Right ventricle myocardium superior (tissue), 1 donor: Measurements from ENCODE around the gene ADAMTS17. TPM values are rescaled to one million over a fixed set of nuclear protein-coding genes. Genes with fewer than 3 reads are reported as not detected.

ENCODE experiments used
- ATAC-seq: fragments of 200-7000 bp; cut with Tn5 transposase; one replicate; pipeline ENCODE4 v1.9.1; 2020; ENCODE audit warnings: mild to moderate bottlenecking; ENCODE audit not compliant: poor library complexity
- DNase-seq: peaks from one replicate; pipeline ENCODE4 v3.0.0-alpha.2; 2020
- intact Hi-C: fragments of 100-400 bp; cut with DNase I; formaldehyde crosslinking; loops from one replicate; pipeline ENCODE4 v1.11.2; 2022
- total RNA-seq: library from RNA; stranded (reverse); fragmentation: NEBNext Ultra II Directional; extraction: Animal tissue kit (Norgen Biotek cat#: 25700); gene quantifications from one replicate; pipeline ENCODE4 v1.2.1, GENCODE V29; 2021
- donor health status: DM: no; HTN: yes; CAD: no; lungs with severe emphysema.

Gene ADAMTS17
- total RNA-seq, 1 donor from 2014 or later, result 1.7 TPM

DNA sequence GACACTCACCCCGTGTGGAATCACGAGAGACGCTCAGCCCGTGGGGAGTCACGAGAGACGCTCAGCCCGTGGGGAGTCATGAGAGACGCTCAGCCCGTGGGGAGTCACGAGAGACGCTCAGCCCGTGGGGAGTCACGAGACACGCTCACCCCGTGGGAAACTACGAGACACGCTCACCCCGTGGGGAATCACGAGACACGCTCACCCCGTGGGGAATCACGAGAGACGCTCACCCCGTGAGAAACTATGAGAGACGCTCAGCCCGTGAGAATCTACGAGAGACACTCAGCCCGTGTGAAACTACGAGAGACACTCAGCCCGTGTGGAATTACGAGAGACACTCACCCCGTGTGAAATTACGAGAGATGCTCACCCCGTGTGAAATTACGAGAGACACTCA, 49.8 kb downstream of the ADAMTS17 start:
- no peak for DNase-seq
- intact Hi-C loops, result no loop called here
- ATAC-seq, result no peak

DNA sequence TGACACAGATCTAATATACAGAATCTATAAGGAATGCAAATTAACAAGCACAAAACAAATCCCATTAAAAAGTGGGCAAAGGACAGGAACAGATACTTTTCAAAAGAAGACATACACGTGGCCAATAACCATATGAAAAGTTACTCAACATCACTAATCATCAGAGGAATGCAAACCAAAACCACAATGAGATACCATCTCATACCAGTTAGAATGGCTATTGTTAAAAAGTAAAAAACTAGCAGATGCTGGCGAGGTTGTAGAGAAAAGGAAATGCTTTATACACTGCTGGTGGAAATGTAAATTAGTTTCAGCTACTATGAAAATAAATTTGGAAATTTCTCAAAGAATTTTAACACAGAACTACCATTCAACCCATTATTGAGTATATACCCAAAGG, 50.7 kb downstream of the ADAMTS17 start:
- intact Hi-C loops, result no loop called here
- DNase-seq, result no peak
- ATAC-seq, result no peak

GRCh38 chr15:100285641-100286295, 56.0 kb downstream of the ADAMTS17 start:
- ATAC-seq, result no peak
- DNase-seq, result no peak
- intact Hi-C loops, result no loop called here

- intact Hi-C loops, result no loop called here
- ATAC-seq, result peak; percentile 87
- DNase-seq, result peak; percentile 82
Measured at GRCh38 chr15:100284701-100285100, 57.1 kb downstream of the ADAMTS17 start.

GRCh38 chr15:100284191-100284590, 57.6 kb downstream of the ADAMTS17 start:
- DNase-seq, result no peak
- intact Hi-C loops, result no loop called here
- peak; percentile 18 for ATAC-seq

- intact Hi-C loops, result no loop called here
- no peak for ATAC-seq
- no peak for DNase-seq
Measured at GRCh38 chr15:100281096-100281917, 60.5 kb downstream of the ADAMTS17 start.

- intact Hi-C loops, result no loop called here
- ATAC-seq (no peak), DNase-seq (no peak)
Measured at GRCh38 chr15:100279849-100280248, 61.9 kb downstream of the ADAMTS17 start.

DNA sequence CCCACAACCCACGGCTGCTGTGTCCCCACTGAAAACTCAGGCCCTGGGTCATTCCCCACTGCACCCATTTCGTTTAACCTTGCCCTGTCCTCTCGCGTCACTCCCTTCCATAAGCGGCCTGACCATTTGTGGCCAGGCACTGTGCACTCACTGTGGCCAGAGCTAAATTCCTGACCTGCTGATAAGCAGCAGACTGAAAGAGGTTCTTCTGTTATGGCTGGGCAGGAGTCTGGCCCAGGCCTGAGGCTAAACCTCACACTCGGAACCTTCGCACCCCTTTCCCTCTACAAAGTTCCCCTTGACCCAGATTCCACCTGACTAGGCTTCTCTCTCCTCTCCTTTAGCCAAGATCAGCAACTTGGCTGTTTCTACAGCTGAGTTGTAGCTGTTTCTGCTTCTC, 62.3 kb downstream of the ADAMTS17 start:
- ATAC-seq (peak; percentile 53), DNase-seq (no peak)
- intact Hi-C loops, result no loop called here

- ATAC-seq (no peak), DNase-seq (no peak)
- intact Hi-C loops, result no loop called here
Measured at GRCh38 chr15:100278596-100279380, 63.0 kb downstream of the ADAMTS17 start.

DNA sequence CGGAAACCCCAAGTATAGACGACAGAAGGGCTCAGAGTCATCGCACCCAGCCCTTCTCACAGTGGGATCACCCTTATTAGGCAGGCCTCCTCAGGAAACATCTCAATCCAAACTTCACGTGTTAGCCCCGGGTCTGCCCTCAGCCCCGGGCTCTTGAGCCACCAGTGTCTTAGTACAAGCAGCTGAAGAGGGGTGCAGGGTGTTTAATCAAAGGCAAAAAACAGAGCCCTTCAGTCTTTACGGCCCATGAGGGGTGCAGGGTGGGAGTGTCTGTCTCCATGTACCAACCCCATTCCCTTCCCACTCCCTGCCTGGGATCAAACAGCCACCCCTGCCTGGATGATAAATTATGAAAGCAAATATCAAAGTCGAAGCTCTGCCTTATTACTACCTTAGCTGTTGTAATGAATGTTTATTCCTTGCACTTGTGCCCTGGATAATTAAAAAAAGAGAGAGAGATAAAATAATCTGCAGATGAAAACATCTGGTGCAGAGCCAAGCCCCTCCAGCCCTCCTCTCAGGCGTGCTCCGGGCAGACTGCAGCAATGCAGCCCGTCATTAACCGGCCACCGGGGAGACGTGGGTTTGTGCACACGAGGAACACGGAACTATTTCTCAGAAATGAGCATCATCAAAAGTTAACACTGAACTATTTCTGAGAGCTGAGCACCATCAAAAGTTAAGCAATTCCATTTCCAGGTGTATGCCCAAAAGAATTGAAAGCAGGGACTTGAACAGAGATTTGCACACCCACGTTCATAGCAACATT, 64.5 kb downstream of the ADAMTS17 start:
- DNase-seq (no peak), ATAC-seq (no peak)
- intact Hi-C loops, result no loop called here

GRCh38 chr15:100276506-100276905, 65.3 kb downstream of the ADAMTS17 start:
- intact Hi-C loops, result no loop called here
- DNase-seq (no peak), ATAC-seq (no peak)

- intact Hi-C loops, result no loop called here
- ATAC-seq, result no peak
- DNase-seq, result no peak
Measured at GRCh38 chr15:100275641-100276040, 66.1 kb downstream of the ADAMTS17 start.

- intact Hi-C loops, result no loop called here
- DNase-seq, result no peak
- no peak for ATAC-seq
Measured at GRCh38 chr15:100269831-100270230, 71.9 kb downstream of the ADAMTS17 start.

- no peak for ATAC-seq
- intact Hi-C loops, result no loop called here
Measured at GRCh38 chr15:100266166-100266565, 75.6 kb downstream of the ADAMTS17 start.

DNA sequence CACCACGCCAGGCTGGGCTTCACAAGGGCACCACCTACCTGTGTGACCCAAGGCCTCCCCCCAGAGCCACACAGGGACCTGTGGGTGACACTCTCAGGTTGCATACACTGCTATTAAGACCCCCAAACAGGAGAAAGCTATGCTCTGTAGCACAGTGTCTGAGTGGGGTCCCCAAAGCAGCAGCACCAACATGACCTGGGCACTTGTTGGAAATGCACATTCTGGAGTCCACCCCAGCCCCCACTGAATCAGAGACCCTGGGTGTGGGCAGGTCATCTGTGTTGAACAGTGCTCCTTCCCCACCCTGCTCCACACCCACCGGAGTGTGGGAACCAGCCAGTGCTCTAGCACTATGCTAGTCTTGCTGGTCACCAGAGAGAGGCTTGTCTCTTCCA, 76.1 kb downstream of the ADAMTS17 start:
- DNase-seq (no peak), ATAC-seq (no peak)
- intact Hi-C loops, result no loop called here

More at GRCh38 chr15:100266166-100266565, 75.6 kb downstream of the ADAMTS17 start:
- DNase-seq, result no peak

GRCh38 chr15:100264994-100265640, 76.7 kb downstream of the ADAMTS17 start:
- no peak for DNase-seq
- intact Hi-C loops, result no loop called here

DNA sequence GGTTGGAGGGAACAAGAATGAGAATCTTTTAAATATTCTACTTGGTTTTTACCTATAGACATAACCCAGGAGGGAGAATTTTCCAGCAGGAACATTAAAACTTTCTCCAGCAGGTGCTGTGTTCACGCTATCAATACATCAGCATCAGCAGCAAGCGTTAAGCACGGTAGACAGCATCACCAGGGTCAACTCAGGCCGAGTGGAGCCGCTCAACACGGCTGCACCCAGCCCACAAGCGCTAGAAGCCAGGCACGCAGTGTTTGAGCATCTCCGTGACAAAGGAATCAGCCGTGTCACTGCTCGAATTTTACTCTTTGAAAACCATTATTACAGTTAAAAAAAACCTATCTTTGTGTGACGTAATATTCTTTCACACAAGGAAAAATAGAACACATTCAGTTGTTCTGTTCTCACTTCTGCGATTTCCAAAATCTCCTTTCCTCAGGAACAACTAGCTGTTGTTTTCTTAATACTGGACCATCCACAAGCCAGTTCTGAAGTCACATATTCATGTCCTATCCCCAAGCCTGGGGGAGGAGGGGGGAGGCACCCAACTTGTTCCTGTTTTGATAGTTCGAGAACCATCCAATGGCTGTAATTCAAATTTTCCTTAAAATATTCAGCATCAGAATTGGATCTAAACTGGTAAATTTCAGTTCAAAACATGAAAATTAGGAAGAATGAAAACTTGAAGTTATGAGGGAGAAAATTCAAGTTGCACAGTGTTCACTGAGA, 77.9 kb downstream of the ADAMTS17 start:
- ATAC-seq (no peak), DNase-seq (no peak)
- intact Hi-C loops, result no loop called here

More at GRCh38 chr15:100264994-100265640, 76.7 kb downstream of the ADAMTS17 start:
- ATAC-seq, result peak; percentile 51

DNA sequence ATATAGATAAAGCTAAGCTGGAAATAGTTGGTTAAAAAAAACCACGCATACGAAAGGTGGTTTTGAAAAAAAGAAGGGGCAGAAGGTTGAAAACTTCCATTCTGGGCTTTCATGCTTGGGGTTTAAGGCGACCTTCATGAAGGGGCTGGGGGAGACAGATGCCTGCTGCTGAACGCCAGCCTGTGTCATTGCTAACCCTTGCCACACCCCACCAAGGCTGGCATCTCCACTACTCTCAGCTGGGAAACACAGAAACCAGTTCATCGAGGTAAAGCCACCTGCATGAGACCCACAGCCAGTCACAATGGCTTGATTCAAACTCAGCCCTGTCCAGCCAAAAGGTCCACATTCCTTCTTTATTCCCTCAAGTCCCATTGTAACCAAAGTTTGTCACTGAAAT, 78.7 kb downstream of the ADAMTS17 start:
- intact Hi-C loops, result no loop called here
- no peak for DNase-seq
- no peak for ATAC-seq
